ENCODE measurements around the gene CHRD. TPM values are rescaled to one million over a fixed set of nuclear protein-coding genes. Genes with fewer than 3 reads are reported as not detected.

Gene CHRD
- total RNA-seq, 4 donors from 2014 or later = 3.3 to 5.2 (median 4.3) TPM

DNA sequence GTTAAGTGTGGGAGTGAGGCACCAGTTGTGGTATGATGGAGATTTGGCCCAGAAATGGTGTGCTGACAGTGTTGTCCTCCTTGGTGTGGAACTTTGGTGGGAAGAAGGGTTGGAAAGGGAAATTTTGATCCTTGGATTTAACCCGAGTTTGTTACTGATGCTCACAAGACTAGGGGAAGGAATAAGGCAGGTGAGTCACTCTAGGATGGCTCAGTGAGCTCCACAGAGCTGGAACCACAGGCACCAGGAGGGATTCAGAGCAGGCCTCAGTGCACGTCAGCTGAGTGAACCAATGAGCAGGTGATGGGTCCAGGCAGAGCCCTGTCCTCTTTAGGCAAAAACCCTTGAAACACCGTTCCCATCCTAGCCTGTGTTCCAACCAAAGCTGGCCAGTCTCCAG, 11.4 kb downstream of the CHRD start:
- no peak for TF ChIP-seq POLR2A (IDR thresholded peaks at IDR 0.05)
- TF ChIP-seq, protein P1, sequence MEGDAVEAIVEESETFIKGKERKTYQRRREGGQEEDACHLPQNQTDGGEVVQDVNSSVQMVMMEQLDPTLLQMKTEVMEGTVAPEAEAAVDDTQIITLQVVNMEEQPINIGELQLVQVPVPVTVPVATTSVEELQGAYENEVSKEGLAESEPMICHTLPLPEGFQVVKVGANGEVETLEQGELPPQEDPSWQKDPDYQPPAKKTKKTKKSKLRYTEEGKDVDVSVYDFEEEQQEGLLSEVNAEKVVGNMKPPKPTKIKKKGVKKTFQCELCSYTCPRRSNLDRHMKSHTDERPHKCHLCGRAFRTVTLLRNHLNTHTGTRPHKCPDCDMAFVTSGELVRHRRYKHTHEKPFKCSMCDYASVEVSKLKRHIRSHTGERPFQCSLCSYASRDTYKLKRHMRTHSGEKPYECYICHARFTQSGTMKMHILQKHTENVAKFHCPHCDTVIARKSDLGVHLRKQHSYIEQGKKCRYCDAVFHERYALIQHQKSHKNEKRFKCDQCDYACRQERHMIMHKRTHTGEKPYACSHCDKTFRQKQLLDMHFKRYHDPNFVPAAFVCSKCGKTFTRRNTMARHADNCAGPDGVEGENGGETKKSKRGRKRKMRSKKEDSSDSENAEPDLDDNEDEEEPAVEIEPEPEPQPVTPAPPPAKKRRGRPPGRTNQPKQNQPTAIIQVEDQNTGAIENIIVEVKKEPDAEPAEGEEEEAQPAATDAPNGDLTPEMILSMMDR (IDR thresholded peaks at IDR 0.05) = no peak
- DNase-seq (ENCODE audit: low spot score in 2 of 2) = no peak
- H3K4me3 ChIP-seq (ENCODE audit: low read depth, poor library complexity, severe bottlenecking) = no peak overlapping the region
- intact Hi-C loops (cut with DNase I; ENCODE audit: low total_unique reads) = no loop called here
- WGBS, 2 donors = 76% methylated on average over 3 of the region's 3 CpGs

DNA sequence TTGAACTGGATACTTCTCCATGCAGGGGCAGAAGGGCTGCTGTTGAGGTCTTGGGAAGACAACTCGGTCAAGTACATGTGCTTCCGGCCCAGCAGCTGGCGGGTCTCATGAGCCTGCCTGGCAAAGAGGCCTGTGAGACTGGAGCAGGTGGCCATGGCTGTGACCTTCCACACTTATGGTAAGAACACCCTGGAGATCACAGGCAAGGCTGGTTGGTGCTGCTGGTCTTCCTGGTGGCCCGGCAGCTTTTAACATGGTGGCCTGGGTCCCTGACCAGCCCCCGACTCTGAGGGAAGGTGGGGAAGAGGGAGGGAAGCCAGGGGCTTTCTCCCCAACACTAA, 15.4 kb downstream of the CHRD start:
- H3K4me3 ChIP-seq (ENCODE audit: low read depth, poor library complexity, severe bottlenecking) = no peak overlapping the region
- TF ChIP-seq POLR2A (IDR thresholded peaks at IDR 0.05) = no peak
- TF ChIP-seq, protein P1 (IDR thresholded peaks at IDR 0.05) = no peak
- no peak for DNase-seq (ENCODE audit: low spot score in 2 of 2)
- 84 to 90% methylated on average over 2 to 5 of the region's 5 CpGs for WGBS, 2 donors
- intact Hi-C loops (cut with DNase I; ENCODE audit: low total_unique reads) = no loop called here

DNA sequence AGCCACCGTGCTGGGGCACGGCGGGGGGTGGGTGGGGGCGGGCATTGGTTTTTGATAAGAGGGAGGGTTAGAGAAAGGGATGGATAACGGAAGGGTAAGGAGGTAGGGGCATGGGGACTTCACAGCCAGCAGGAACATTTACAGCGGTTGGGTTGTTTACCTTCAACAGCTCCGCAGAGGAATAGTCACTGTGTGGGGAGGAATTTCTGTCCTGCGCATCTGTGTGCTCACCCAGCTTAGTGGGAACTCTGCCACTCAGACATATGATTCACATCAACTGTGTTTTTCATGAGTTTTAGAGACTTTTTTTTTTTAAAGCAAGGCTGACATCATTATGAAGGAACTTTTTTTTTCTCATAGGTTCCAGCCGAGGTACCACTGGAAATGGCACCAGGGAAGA, 19.6 kb downstream of the CHRD start:
- TF ChIP-seq, protein P1 (IDR thresholded peaks at IDR 0.05) = no peak
- no peak for TF ChIP-seq POLR2A (IDR thresholded peaks at IDR 0.05)
- no peak for DNase-seq (ENCODE audit: low spot score in 2 of 2)
- intact Hi-C loops (cut with DNase I; ENCODE audit: low total_unique reads) = no loop called here

DNA sequence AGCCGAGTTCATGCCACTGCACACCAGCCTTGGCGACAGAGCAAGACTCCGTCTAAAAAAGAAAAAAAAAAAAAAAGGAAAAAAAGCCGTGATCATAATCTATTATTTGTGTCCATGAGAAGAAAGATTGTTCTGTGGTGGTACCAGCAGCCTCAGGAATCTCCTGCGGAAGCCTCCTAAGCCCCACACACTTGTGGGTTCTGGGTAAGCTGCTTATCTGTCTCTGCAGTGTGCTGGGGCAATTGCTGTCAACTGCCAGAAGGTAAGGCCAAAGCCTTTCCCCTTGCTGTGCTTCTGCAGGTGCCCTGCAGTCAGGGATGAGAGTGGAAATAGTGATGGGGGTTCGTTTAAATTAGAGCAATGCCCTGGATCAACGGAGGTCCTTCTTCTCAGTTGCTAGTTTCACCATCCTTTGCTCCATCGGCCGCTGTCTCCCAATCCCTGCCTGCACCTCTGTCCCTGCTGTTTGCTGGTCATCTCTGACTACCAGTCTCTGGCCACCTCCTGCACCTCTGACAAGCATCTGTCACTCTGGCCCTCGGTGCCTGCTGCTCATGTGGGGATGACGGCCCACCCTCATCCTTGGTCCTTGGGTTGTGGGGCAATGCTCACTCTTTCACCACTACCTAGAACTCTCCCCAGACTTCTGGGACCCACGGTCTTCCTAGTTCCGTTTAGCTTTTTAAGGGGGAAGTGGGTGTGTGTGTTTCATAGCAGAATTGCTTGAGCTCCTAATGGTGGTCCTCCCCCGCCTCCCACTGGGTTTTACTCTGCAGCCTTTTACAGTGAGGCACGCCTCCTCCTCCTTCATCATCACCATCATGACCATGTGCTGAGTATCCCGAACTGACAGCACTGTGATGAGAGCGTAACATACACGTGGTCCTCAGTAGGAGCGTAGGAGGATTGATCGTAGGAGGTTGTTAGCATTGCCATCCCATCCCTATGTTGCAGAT, 25.5 kb downstream of the CHRD start:
- DNase-seq (ENCODE audit: low spot score in 2 of 2) = no peak
- TF ChIP-seq, protein P1 (IDR thresholded peaks at IDR 0.05) = no peak
- no peak for TF ChIP-seq POLR2A (IDR thresholded peaks at IDR 0.05)
- no peak overlapping the region for H3K4me3 ChIP-seq (ENCODE audit: low read depth, poor library complexity, severe bottlenecking)
- 82 to 87% methylated on average over 20 of the region's 20 CpGs for WGBS, 2 donors
- intact Hi-C loops (cut with DNase I; ENCODE audit: low total_unique reads) = no loop called here

More for the DNA sequence above, 19.6 kb downstream of the CHRD start:
- WGBS, 2 donors = 15 to 31% methylated on average over 5 to 9 of the region's 9 CpGs
- H3K4me3 ChIP-seq (ENCODE audit: low read depth, poor library complexity, severe bottlenecking) = no peak overlapping the region

DNA sequence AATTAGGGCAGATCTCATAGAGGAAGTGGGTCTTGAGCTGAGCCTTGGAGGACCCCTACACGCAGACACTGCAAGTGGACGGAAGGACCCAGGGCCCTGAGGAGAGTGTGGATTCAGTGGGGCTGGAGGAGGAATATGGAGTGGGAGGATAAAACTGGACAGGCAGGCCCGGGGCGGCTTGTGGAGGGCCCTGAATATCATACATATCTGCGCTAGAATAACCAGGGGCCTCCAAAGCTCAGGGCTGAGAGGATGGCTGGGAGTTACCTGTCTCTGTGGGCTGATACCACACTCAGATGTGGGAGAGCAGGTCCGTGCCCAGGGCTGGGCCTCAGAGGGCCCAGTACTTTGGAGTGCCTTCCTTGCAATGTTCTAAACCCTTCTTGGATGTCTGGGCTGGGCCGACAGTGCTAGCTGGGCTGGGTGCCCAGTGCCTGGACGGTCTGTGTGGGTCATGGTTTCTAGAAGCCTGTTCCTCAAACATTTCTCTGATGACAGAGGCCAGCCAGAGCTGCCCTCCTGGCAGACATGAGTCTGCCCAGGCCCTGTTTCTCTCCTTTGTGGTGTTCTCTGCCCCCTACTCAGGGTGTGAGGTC, 29.6 kb downstream of the CHRD start:
- DNase-seq (ENCODE audit: low spot score in 2 of 2) = no peak
- WGBS, 2 donors = 79 to 84% methylated on average over 8 of the region's 8 CpGs
- intact Hi-C loops (cut with DNase I; ENCODE audit: low total_unique reads) = no loop called here
- no peak for TF ChIP-seq POLR2A (IDR thresholded peaks at IDR 0.05)
- TF ChIP-seq, protein P1 (IDR thresholded peaks at IDR 0.05) = no peak
- no peak overlapping the region for H3K4me3 ChIP-seq (ENCODE audit: low read depth, poor library complexity, severe bottlenecking)

Data from lower leg skin (tissue), 4 donors.